H9 (cell line): Measurements from ENCODE around the gene PXDC1. TPM values are rescaled to one million over a fixed set of nuclear protein-coding genes. Genes with fewer than 3 reads are reported as not detected.

Source experiments
- DNase-seq: peaks from one replicate; pipeline ENCODE4 v3.0.0-alpha.2; 2017
- H2AFZ ChIP-seq: one replicate; pipeline ENCODE4 v1.6.1; 2013; ENCODE audit warnings: mild to moderate bottlenecking, low read length, control low read depth, moderate library complexity
- H2AK5ac ChIP-seq: 2 replicates; pipeline ENCODE4 v1.6.1; 2013; ENCODE audit warnings: low read length, control low read depth, mixed read lengths; ENCODE audit not compliant: insufficient read length
- H2BK120ac ChIP-seq: one replicate; pipeline ENCODE4 v1.6.1; 2013; ENCODE audit warnings: low read depth, mild to moderate bottlenecking, low read length, control low read depth, inconsistent platforms; ENCODE audit not compliant: poor library complexity, severe bottlenecking
- H2BK12ac ChIP-seq: 2 replicates; pipeline ENCODE4 v1.6.1; 2013; ENCODE audit warnings: low read length, control low read depth, mixed read lengths, low read depth; ENCODE audit not compliant: insufficient read length
- H2BK15ac ChIP-seq: 2 replicates; pipeline ENCODE4 v1.6.1; 2013; ENCODE audit warnings: low read depth, low read length, control low read depth
- H2BK20ac ChIP-seq: one replicate; pipeline ENCODE4 v1.6.1; 2013; ENCODE audit warnings: low read depth, mild to moderate bottlenecking, low read length, control low read depth, inconsistent platforms; ENCODE audit not compliant: poor library complexity, severe bottlenecking
- H2BK5ac ChIP-seq: 2 replicates; pipeline ENCODE4 v1.6.1; 2013; ENCODE audit warnings: low read length, control low read depth, mixed read lengths; ENCODE audit not compliant: insufficient read length
- H3K14ac ChIP-seq: 2 replicates; pipeline ENCODE4 v1.6.1; 2013; ENCODE audit warnings: low read length, control low read depth; ENCODE audit not compliant: insufficient read depth
- H3K18ac ChIP-seq: 2 replicates; pipeline ENCODE4 v1.6.1; 2013; ENCODE audit warnings: low read depth, mild to moderate bottlenecking, mixed read lengths, low read length, control low read depth; ENCODE audit not compliant: insufficient read length
- H3K23ac ChIP-seq: 2 replicates; pipeline ENCODE4 v1.6.1; 2013; ENCODE audit warnings: low read length, control low read depth, mixed read lengths, low read depth; ENCODE audit not compliant: insufficient read length
- H3K23me2 ChIP-seq: 2 replicates; pipeline ENCODE4 v1.6.1; 2013; ENCODE audit warnings: low read depth, mild to moderate bottlenecking, mixed read lengths, low read length, control low read depth; ENCODE audit not compliant: insufficient read length, poor library complexity, severe bottlenecking
- H3K27ac ChIP-seq: 2 replicates; pipeline ENCODE4 v1.5.1; 2013; ENCODE audit warnings: low read length, control low read depth, mixed read lengths, low read depth; ENCODE audit not compliant: insufficient read length
- H3K27me3 ChIP-seq: 2 replicates; pipeline ENCODE4 v1.6.1; 2013; ENCODE audit warnings: low read length, control low read depth, inconsistent platforms; ENCODE audit not compliant: insufficient read depth
- H3K4ac ChIP-seq: 2 replicates; pipeline ENCODE4 v1.6.1; 2013; ENCODE audit warnings: low read depth, mild to moderate bottlenecking, control low read depth, inconsistent platforms, low read length, moderate library complexity
- H3K4me1 ChIP-seq: 2 replicates; pipeline ENCODE4 v1.6.1; 2013; ENCODE audit warnings: low read length, control low read depth, inconsistent platforms; ENCODE audit not compliant: insufficient read depth
- H3K4me2 ChIP-seq: 2 replicates; pipeline ENCODE4 v1.6.1; 2013; ENCODE audit warnings: low read length, control low read depth, mixed read lengths; ENCODE audit not compliant: insufficient read length, insufficient read depth
- H3K56ac ChIP-seq: 2 replicates; pipeline ENCODE4 v1.6.1; 2013; ENCODE audit warnings: low read depth, mild to moderate bottlenecking, mixed read lengths, low read length, control low read depth; ENCODE audit not compliant: insufficient read length
- H3K79me1 ChIP-seq: 2 replicates; pipeline ENCODE4 v1.6.1; 2013; ENCODE audit warnings: low read depth, mild to moderate bottlenecking, moderate library complexity, low read length, control low read depth, inconsistent platforms; ENCODE audit not compliant: insufficient read depth, poor library complexity, severe bottlenecking
- H3K79me2 ChIP-seq: 2 replicates; pipeline ENCODE4 v1.6.1; 2013; ENCODE audit warnings: low read length, control low read depth, inconsistent platforms; ENCODE audit not compliant: insufficient read depth
- H3K9ac ChIP-seq: 2 replicates; pipeline ENCODE4 v1.6.1; 2013; ENCODE audit warnings: low read length, control low read depth, mixed read lengths; ENCODE audit not compliant: insufficient read length; ENCODE audit errors: extremely low read depth
- H3K9me3 ChIP-seq: one replicate; pipeline ENCODE4 v1.6.1; 2013; ENCODE audit warnings: low read depth, low read length, inconsistent platforms; ENCODE audit not compliant: control insufficient read depth
- H3T11ph ChIP-seq: one replicate; pipeline ENCODE4 v1.6.1; 2013; ENCODE audit warnings: mild to moderate bottlenecking, low read length, control low read depth, inconsistent platforms
- H4K20me1 ChIP-seq: one replicate; pipeline ENCODE4 v1.6.1; 2013; ENCODE audit not compliant: control insufficient read depth, insufficient read length, insufficient read depth
- H4K5ac ChIP-seq: 2 replicates; pipeline ENCODE4 v1.6.1; 2013; ENCODE audit warnings: low read depth, mild to moderate bottlenecking, mixed read lengths, low read length, control low read depth; ENCODE audit not compliant: insufficient read length
- H4K8ac ChIP-seq: replicated peaks from 2 replicates; pipeline ENCODE4 v1.6.1; 2013; ENCODE audit warnings: low read length, control low read depth, mixed read lengths, low read depth; ENCODE audit not compliant: insufficient read length
- H4K91ac ChIP-seq: 2 replicates; pipeline ENCODE4 v1.6.1; 2013; ENCODE audit warnings: low read depth, mild to moderate bottlenecking, moderate library complexity, mixed read lengths, low read length, control low read depth; ENCODE audit not compliant: insufficient read length
- H3K27ac Mint-ChIP-seq, 3 experiments: 2 replicates in 2 of 3; 3 replicates in 1 of 3; pipeline ENCODE4 v1.8.0; 2020 to 2021; ENCODE audit warnings: mixed read lengths in 3 of 3, mild to moderate bottlenecking in 1 of 3, moderate library complexity in 1 of 3
- H3K27me3 Mint-ChIP-seq: 2 replicates; pipeline ENCODE4 v1.8.0; 2021; ENCODE audit warnings: low read depth, mild to moderate bottlenecking, moderate library complexity, mixed read lengths
- H3K36me3 Mint-ChIP-seq, 3 experiments: 2 replicates in 2 of 3; 3 replicates in 1 of 3; pipeline ENCODE4 v1.8.0; 2020 to 2021; ENCODE audit warnings: low read depth in 3 of 3, mixed read lengths in 3 of 3; ENCODE audit not compliant: insufficient read depth in 1 of 3
- H3K4me1 Mint-ChIP-seq, 2 experiments: 2 replicates each; pipeline ENCODE4 v1.8.0; 2020; ENCODE audit warnings: mixed read lengths in 2 of 2
- H3K4me3 Mint-ChIP-seq, 2 experiments: 2 replicates in 1 of 2; 3 replicates in 1 of 2; pipeline ENCODE4 v1.8.0; 2020 to 2021; ENCODE audit warnings: mild to moderate bottlenecking in 2 of 2, mixed read lengths in 2 of 2, moderate library complexity in 1 of 2
- H3K9me3 Mint-ChIP-seq, 2 experiments: 2 replicates in 1 of 2; 3 replicates in 1 of 2; pipeline ENCODE4 v1.8.0; 2020; ENCODE audit warnings: mild to moderate bottlenecking in 2 of 2, mixed read lengths in 2 of 2, moderate library complexity in 1 of 2
- WGBS: extraction: QIAGEN DNeasy Blood & Tissue Kit; methylation state at CpG from one replicate; pipeline ENCODE4 v1.1.7; 2013; ENCODE audit warnings: missing lambda C conversion rate, low lambda C conversion rate, mixed read lengths; ENCODE audit not compliant: insufficient read length; ENCODE audit errors: extremely low coverage; 5-methylcytosine and 5-hydroxymethylcytosine counted together
- total RNA-seq: library from RNA; stranded (reverse); gene quantifications from 2 replicates; pipeline ENCODE4 v1.2.1, GENCODE V29; 2021
- TF ChIP-seq, protein P1 (sequence below): fragments of 200-600 bp; sonication (generic); conservative IDR thresholded peaks from 3 replicates; pipeline ENCODE4 v1.8.0; 2021; ENCODE audit warnings: antibody characterized with exemption, mild to moderate bottlenecking

Gene PXDC1
- total RNA-seq, 1 experiment from 2014 or later, result 3.1 TPM

DNA sequence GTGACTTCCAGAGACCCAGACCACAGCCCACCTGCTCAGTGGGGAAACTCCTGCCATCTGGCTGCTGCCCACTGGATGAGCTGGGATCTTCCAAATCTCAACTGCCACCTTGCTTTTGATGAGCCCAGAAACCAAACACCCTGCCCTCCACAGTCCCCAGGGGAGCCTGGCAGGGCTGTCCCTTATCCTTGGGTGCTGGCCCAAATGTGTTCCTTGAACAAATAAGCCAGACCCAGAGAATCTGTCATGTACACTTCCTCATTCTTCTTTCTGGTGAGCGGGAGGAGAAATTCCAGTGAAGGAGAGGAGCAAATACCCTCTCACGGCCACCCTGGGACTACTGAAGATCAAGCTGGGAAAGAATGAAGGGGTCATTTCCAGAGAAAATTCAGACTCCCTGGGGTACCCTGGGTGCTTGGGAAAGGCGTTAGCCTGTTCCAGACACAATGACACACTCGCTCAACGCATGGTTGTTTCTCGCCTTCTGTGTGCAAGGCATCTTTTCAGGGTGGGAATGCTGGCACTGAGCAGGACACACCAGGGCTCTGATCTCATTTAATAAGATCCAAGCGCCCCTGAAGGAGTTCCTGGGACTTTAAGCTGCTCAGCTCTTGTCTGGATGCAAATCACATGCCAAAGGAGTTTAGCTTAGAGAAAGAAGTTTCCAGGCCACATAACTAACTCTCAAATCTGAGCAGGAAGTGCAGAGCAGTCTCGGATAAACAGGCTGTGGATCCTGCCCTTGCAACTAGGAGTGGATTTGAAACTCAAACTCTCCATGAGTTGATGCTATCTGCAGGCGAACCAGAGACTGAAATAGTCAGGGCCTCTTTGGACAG, 38.5 kb downstream of the PXDC1 start:
- Mint-ChIP-seq H3K27me3 (peaks cover 5% of the 10 kb centered on the region; the same call in 1 of the 2 replicates), H3K36me3 (0 out of 7 replicates have a peak, but pooled peaks cover 0 to 4% (median 0%) of the 10 kb centered on the region in 3 experiments), H3K4me1 (no peaks in the 10 kb centered on the region; a peak in 1 of 4 replicates), H3K27ac (0 out of 7 replicates have a peak overlapping the region, but pooled peaks of 1 of the 3 experiments have one; percentile 50), H3K9me3 (peaks cover 0 to 2% of the 10 kb centered on the region in 2 experiments; a peak in 2 of 5 replicates), H3K4me3 (no peak overlapping the region)
- no peaks in the 10 kb centered on the region for H3K27me3 ChIP-seq
- H3T11ph ChIP-seq, result no peak overlapping the region
- no peaks in the 10 kb centered on the region for H3K79me1 ChIP-seq
- H4K5ac ChIP-seq, result no peak overlapping the region
- H2AK5ac ChIP-seq, result no peak overlapping the region
- H3K23ac ChIP-seq, result no peak overlapping the region
- H3K56ac ChIP-seq, result no peak overlapping the region
- no peak overlapping the region for H2BK15ac ChIP-seq
- no peak overlapping the region for H2BK5ac ChIP-seq
- H4K8ac ChIP-seq, result no peak overlapping the region
- no peak overlapping the region for H2BK20ac ChIP-seq
- no peak overlapping the region for H3K18ac ChIP-seq
- peaks cover 5% of the 10 kb centered on the region for H3K9me3 ChIP-seq
- H3K4me2 ChIP-seq, result no peak overlapping the region
- no peak overlapping the region for H3K14ac ChIP-seq
- H3K27ac ChIP-seq, result no peak overlapping the region
- H2BK12ac ChIP-seq, result no peak overlapping the region
- H3K79me2 ChIP-seq, result no peaks in the 10 kb centered on the region
- no CpG with 5 or more reads among the region's 9 CpGs for WGBS
- TF ChIP-seq, protein P1, sequence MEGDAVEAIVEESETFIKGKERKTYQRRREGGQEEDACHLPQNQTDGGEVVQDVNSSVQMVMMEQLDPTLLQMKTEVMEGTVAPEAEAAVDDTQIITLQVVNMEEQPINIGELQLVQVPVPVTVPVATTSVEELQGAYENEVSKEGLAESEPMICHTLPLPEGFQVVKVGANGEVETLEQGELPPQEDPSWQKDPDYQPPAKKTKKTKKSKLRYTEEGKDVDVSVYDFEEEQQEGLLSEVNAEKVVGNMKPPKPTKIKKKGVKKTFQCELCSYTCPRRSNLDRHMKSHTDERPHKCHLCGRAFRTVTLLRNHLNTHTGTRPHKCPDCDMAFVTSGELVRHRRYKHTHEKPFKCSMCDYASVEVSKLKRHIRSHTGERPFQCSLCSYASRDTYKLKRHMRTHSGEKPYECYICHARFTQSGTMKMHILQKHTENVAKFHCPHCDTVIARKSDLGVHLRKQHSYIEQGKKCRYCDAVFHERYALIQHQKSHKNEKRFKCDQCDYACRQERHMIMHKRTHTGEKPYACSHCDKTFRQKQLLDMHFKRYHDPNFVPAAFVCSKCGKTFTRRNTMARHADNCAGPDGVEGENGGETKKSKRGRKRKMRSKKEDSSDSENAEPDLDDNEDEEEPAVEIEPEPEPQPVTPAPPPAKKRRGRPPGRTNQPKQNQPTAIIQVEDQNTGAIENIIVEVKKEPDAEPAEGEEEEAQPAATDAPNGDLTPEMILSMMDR, result no peak
- H3K4me1 ChIP-seq, result no peaks in the 10 kb centered on the region
- no peak overlapping the region for H2BK120ac ChIP-seq
- no peak overlapping the region for H3K9ac ChIP-seq
- H2AFZ ChIP-seq, result no peak overlapping the region
- no peaks in the 10 kb centered on the region for H4K20me1 ChIP-seq
- H4K91ac ChIP-seq, result no peak overlapping the region
- no peak overlapping the region for H3K4ac ChIP-seq
- DNase-seq, result no peak
- no peaks in the 10 kb centered on the region for H3K23me2 ChIP-seq
